AG08395 (cell line): ENCODE results near the gene BCDIN3D.
"Not testable (repeated sequence)": the region's sequence is repeated elsewhere in the genome, so short reads cannot be mapped to it uniquely, and the experiment has no call there.

Experiments used
- DNase-seq: peaks from one replicate; pipeline ENCODE4 v3.0.0; 2012; ENCODE audit warnings: mixed read lengths, low spot score

The BCDIN3D gene, protein sequence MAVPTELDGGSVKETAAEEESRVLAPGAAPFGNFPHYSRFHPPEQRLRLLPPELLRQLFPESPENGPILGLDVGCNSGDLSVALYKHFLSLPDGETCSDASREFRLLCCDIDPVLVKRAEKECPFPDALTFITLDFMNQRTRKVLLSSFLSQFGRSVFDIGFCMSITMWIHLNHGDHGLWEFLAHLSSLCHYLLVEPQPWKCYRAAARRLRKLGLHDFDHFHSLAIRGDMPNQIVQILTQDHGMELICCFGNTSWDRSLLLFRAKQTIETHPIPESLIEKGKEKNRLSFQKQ

DNA sequence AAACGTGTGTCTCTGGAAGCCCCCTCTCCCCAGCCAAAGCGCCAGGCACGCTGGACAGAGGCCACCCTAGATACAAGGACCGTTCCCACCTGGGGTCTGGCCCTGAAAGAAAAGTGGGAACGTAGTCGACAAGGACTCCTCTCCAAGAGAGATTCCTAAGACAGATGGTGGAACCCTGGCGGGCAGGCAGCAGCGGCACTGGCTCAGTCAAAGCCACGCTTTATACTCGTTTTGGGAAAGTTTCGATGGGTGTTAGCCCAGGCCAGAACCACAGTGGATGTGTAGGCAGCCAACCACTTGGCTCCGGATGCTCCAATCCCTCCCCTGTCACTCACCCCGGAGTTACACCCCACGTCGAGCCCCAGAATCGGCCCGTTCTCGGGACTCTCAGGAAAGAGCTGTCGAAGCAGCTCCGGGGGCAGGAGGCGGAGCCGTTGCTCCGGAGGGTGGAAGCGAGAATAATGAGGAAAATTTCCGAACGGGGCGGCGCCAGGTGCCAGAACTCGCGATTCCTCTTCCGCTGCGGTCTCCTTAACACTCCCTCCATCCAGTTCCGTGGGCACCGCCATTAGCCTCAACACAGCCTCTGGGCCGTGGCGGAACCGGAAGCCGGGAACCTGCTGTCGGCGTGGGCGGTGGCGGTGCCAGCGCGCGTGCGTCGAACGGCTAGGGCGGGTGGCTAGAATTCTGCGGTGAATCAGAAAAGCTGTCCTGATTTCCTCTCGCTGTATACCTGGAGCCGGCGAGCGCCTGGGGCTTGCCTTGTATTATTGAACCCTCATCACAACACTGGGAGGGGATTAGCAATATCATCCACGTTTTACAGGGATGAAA, at the start of gene BCDIN3D:
Gene BCDIN3D, minus strand, starts transcription at position 588 of the 834 bp plus-strand sequence. Its CDS starts 19 bp downstream, at position 569.
- DNase-seq: peak; percentile 95

DNA sequence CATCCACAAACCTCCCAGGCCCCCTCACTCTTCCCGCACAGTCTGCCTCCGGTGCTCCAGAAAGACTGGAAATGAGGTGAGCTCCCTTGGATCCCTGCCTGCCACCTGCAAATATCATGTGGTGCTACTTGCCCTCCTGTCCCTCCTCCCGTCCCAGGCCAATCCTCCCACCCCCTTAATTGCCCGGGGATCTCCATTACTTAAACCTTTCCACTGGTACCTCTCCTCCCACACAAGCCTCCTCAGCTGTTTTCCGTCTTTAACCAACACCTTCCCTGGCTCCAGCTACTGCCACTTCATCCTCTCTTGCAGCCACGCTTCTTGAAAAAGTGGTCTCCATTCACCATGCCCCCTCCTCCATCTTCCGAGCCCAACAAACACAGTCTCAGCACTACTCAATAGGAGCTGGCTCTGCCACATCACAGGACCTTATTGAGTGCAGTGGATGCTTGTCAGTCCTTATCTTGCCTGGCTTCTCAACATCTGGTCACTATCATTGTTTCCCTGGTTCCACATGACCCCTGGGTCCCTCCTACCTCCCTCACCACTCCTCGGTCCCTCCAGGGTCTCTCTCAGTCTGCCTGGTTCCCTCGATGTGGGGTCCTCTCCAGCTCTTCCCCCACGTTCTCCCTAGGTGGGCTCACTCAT, 49.3 kb upstream of the BCDIN3D start:
- no peak for DNase-seq

DNA sequence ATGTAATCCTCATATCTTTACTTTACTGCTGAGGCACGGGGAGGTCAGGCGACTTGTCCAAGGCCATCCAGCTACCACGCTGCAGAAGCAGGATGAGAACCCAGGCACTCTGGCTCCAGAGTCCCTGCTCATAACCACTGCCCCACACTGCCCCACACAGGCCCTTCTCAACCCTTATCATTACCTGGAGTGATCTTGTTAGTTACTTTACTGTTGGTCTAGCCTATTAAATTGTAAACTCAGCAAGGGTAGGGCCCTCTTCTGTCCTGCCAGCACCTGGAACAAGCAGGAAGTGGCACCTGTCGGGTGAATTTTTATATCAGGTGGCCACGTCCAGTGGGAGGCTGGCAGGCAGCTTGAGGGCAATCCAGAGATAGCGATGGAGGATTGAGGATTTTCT, 48.6 kb upstream of the BCDIN3D start:
- no peak for DNase-seq

DNA sequence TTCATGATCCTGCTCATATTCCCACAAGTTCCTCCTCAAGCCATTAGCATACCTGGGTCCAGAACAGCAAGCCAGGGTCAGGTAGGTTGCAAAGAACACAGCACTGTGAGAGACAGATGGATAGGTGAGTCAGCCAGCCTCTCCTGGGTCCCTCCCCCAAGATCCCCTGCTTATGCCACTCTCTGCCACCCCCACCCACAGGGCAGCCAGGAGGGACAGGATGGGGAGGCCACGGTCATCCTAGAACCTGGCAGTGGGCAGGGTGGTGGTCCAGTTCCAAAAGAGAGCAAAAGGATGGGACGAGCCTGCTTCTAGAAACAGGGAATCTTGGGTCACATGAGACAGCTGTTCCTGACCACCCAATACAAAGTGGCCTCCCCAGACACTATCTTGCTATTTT, 48.1 kb upstream of the BCDIN3D start:
- DNase-seq: no peak

DNA sequence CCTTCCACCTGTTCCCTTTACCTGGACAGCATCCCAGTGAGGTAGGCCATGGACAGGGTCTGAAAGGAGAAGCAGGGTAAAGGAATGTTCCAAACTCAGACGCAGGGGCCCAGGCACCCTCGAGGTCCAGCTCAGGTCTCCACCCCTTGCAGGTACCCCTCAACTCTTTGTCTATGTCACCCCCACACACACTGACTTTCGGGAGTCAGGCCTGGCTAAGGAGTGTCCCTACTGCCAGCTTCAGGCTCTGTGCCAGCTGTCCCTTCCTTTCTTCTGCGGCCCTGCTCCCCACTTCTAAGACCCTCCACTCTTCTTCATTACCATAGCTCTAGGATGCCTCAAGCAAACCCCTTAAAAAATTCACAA, 47.2 kb upstream of the BCDIN3D start:
- DNase-seq: no peak

DNA sequence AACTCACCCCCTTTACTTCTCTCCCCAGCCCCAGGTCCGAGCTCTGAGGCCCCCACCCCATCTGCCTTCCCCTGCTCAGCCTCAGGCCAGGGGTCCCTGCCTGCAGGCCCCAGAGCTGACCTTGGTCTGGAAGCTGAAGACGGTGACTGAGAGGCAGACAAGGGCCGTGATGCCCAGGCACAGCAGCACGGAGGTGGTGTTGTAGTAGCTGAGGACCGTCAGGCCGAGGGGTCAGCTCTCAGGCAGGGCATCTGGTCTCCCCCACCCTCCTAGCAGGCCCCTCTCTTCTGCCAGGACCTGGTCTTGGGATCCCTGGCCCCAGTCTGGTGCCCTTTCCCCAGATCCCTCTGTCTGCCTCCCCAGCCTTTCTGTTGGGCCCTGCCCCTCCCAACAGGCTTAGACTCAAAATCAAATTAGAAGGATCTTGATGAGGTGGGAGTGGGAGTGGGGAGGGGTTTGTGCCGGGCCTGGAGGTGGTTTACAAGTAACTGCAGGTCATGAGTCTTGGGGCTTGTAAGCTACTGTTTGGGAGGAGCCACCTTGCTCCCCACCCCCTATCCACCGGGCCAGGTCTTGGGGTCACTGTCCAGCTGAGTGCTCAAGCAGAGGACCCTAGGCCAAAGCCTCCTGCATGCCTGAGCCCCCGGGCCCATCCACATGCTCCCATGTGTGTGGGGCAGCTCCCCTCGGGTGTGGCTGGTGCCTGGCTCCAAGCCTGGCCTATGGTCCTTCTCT, 46.6 kb upstream of the BCDIN3D start:
- no peak for DNase-seq

DNA sequence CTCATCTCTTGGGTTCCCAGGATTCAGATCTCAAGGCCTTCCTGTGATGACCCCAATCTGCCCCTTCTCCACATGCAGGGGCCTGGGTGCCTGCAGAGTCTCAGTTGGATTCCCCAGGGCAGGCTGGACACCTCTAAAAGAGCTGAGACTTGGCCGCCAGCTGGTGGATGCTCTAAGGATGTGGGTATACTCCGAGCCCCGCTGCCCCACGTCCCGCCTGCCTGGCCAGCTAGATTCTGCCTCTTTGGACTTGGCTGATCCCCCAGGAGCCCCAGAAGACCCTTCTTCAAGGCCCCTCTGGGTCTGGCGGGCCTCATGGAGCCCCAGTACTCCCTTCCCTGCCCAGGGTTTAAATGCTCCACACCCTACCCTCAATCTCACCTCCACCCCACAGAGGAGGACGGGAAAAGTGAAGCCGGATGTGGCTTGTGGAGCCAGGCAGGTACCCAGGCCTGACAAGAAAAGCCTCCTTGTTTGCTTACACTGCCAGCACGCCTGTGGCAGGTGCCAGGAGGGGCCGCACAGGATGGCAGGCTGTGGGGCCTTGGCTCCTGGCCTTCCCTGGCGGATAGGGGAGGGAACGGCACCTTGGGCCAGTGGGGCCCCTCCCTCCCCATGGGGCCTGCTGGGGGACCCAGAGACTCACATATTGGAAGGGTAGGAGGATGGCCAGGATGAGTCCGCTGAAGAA, 45.7 kb upstream of the BCDIN3D start:
- DNase-seq: no peak

DNA sequence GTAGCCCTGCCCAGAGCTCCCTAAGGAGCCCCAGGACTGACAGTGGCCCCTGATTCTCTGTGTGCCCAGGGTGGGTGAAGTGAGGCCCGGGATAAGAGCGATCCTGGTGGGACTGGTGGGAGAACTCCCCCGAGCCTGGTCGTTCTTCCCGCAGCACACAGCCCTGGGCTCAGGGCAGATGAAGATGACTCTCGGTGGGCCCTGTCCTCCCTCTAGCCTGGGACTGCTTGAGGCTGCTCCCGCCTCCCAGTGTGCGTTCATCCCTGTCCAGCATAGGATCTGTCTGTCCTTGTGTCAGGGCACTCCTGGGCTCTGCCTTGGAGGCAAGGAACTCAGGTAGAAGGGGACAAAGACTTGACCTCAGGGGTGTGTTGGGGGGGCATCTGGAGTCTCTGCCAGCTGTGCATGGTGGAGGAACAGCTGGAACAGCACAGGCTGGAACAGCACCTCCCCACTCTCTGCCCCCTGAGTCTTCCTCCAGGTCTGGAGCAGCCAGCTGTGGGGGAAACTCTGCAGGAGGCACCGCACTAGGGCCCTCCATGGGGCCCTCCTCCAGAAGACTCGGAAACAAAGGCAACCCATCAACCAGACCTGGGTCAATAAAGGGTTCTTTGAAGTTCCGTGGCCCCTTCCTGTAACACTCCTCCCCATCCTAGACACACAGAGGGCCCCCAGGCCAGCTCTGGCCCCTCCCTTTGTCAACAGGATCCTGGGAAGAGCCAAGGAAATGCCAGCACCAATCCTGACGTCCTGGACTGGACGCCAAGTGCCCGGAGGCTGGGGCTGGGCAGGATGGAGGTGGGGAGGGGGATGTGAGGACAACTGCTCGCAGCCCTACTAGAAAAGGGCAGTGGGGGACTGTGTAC, 44.9 kb upstream of the BCDIN3D start:
- no peak for DNase-seq

DNA sequence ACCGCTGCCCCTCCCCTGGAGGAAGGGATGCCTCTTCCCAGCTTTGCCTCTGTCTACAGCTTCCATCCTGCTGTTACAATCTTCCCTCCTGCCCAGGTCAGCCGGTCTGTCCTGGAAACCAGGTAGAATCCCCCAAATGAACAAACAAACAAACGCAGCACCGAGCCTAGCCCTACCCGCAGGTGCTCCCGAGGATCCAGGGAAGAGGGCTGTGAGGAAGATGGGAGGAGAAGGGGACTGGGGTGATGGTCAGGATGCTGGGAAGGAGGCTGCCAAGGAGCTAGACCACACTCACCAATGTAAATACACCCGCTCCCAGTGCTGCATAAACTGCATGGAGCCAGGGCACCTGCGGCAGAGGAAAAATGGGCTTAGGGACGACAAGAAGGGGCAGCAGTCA, 44.2 kb upstream of the BCDIN3D start:
- DNase-seq: no peak

DNA sequence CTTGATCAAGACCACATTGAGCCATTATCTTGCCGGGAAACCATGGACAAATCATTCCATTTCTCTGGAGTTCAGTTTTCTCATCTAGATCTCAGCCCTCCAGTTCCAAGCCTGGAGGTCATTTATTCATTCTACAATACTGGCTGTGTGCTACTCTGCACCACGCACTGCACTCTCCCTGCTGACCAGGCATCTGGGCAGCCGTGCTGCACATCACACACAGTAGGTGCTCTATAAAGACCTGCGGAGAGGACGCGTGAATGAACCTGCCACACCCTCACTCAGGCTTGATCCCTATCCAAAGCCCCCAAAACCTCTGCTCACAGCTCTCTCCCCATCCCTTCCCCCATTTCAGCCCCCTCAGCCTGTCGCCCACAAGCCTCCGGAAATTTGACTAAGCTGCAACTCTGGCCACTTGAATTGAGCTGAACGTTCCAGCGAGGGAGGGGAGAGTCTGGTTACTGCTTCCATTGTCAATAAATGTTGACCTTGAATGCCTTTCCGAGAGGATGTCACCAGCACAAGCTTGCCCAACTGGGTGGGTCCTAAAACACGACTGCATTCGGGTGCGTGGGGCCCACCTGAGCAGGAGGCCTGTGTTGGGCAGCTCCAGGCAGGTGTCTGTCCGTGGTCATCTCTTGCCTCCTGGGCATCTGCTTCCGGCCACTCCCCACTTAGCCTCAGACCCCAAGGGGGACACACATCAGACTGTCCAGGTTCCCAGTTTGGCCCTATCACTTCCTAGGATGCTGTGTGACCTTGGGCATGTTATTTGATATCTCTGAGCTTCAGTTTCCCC, 43.0 kb upstream of the BCDIN3D start:
- no peak for DNase-seq

DNA sequence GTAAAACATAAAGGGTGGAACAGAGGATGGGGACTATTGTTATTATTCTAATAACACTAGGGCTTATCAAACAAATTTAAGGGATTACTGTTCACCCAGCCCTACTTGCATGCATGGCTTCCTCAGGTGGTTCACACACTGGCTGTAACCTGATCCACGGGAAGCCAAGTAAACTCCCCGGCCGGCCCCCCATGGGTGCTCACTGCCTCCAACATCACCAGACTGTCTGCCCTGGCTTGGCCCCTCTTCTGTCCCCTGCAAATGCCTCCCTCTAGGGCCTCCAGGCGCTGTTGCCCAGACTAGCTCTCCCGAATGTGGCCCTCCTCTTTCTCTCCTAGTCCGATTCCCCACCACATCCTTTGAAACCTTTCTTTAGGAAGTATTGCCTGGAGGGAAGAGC, 42.2 kb upstream of the BCDIN3D start:
- no peak for DNase-seq

DNA sequence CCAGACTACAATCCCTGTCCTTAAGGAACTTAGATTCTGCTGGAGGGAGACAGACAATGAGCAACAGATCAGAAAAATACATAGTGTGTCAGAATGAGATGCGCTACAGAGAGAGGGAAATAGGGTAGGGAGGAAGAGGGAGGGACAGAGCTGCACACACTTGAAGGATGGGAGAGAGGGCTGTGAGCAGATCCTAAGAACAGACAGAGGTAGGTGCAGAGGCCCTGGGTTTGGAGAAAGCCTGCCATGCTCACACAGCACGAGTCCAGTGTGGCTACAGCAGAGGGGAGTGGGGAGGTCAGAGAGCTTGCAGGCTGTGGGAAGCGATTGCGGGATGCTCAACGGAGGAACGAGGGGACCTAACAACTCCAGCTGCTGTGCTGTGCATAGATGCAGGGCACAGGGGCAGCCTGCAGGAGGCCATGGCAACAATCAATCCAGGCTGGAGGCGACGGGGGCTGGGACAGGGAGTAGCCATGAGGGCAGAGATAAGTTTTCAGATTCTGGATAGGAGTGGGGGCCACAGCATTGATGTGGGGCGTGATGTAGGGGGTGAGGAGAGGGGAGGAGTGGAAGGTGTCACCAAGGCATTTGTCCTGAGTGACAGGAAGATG, 40.1 kb upstream of the BCDIN3D start:
- no peak for DNase-seq

DNA sequence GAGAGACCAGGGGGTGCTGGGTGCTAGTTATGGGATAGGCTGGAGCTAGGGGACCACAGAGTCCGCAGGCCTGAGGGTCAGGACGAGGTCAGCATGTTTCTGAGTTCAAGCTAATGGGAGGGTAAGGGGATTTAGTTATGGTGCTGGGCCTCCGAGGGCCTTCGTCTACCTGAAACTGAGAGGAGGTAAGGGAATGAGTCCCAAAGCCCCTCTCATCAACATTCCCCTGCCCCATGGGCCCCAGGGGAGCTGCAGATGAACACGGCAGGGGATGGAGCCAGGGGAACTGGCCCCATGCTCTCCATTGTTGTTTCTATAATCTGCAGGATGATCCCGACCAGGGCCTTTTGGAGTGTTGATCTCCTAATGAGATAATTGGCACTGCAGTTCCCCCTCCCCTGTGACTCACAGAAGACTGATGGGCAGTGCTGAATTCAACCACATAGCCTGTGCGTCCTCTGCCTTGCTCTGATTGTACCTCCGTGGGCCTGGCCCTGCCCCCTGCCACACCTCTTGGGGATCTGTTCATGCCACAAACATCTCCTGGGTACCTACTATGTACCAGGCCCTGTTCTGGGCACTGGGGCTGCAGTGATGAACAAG, 39.4 kb upstream of the BCDIN3D start:
- no peak for DNase-seq

DNA sequence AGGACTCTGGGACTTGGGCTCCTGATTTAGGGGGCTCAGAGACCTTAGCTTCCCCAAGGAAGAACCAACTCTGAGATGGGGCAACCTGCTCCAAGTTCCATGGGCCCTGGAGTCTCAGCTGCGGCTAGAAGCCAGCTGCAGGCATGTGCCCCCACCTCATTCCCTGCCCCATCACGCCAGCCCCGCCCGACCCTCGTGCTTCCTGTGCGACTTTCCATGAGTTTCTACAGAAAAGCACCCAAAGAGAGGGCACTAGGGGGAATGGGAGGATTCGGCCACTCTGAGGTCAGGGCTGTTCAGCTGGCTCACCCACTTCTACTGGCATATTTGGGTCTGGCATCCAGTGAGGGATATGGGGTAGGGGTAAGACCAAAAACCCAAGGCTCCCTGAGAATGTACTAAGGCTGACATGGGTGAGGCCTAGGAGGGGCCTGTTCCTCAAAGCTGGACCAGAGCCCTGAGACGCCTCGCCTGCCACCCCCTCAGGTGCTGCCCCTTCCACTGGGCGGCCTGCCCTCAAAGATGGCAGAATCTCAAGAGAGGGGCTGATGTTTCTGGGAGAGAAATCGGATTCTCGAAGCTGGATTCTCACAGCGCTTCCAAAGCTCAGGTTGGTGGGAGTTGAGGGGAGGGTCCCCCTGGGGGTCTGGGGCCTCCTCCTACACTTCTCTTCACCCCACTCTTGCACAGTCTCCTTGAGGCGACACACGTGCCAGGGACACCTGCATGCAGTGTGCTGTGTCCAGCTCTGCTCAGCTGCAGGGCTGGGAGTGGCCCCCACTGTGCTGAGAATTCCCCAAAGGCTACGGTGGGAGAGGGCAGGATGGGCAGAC, 38.7 kb upstream of the BCDIN3D start:
- no peak for DNase-seq

DNA sequence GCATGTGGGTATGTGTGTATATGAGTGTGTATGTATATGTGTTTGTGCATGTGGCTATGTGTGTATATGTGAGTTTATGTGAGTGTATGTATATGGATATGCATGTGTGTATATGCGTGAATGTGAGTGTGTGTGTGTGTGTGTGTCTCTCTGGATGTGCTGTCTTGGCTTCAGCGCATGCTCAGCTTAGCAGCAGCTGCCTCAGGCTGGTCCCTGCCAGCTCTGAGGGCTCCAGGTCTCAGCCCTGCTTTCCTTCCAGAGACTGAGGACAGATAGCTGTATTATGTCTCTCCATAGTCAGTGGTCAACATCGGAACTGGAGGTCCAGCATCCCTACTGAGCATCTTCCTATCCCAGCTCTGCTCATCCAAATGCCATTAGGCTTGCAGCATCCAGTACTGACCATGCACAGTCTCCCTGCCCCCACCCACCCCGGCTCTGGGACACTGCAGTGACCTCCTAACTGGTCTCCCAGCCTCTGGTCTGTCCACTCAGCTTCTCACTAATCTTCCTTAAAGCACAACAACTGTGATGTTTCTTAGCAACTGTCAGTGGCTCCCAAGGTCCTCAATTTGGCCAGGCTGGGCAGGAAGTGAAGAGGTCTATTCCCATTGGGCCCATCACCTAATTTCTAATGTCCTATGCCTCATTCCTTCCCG, 38.0 kb upstream of the BCDIN3D start:
- DNase-seq: no peak

DNA sequence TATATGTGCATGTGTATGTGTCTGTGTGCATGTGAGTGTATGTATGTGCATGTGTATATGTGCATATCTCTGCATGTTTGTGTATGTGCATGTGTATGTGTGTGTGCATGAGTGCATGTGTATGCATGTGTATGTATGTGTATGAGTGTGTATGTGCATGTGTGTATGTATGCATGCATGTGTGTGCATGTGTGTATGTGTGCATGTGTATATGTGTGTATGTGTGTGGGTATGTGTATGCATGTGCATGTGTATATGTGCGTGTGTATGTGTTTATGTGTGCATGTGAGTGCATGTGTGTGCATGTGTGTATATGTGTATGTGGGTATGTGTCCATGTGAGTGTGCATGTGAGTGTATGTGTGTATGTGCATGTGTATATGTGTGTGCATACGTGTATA, 36.2 kb upstream of the BCDIN3D start:
- DNase-seq: not testable (repeated sequence)

DNA sequence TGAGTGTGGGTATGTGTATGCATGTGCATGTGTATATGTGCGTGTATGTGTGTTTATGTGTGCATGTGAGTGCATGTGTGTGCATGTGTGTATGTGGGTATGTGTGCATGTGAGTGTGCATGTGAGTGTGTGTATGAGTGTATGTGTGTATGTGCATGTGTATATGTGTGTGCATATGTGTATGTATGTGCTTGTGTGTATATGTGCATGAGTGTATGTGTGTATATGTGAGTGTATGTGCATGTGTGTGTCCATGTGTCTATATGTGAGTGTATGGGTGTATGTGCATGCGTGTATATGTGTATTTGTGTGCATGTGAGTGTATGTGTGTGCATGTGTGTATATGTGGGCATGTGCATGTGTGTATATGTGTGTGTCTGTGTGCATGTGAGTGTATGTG, 35.1 kb upstream of the BCDIN3D start:
- DNase-seq: no peak

DNA sequence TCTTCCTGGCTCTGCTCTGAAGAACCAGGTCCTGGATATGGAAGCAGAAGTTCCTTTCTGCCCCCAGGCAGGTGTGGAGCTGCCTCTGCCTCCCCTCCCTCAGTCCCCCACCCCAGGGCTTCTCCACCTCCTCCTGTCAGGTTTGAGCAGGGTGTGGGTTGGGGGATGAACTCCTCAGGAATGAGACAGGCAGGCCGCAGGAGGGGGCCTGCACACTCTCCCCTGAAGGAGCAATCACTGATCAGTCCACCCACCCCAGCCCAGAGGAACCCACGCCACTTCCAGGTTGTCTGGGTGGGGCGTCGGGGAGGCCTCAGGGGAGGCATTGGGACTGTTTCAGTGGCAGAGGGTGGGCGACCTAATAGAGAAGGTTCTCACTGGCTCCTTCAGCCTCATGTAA, 34.2 kb upstream of the BCDIN3D start:
- no peak for DNase-seq
